GM18861 (cell line): ENCODE data around the gene WDR37.

Experiments
- ATAC-seq: cut with Tn5 transposase; IDR thresholded peaks from one replicate; pipeline ENCODE4 v1.9.1; 2021; ENCODE audit not compliant: unreplicated experiment

Gene WDR37

DNA sequence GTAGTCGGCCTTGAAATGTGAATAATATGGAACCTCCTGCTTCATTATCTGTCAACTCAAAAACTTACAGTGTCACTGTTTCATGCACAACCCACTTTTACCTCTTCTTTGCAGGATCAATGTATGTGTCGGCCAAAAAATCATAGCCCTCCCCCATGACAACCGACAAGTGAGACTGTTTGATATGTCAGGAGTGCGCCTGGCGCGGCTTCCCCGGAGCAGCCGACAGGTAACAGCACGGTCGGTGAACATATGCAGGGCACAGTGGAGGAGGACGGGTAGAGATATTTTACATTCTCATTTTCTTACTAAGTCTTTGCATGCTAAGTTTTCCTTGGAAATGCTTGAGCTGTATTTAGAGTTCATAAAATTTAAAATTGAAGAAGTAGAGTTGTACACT lies 68.6 kb downstream of the WDR37 start:
- no peak for ATAC-seq

GRCh38 chr10:1126461-1126860 lies 70.3 kb downstream of the WDR37 start:
- ATAC-seq, result no peak

DNA sequence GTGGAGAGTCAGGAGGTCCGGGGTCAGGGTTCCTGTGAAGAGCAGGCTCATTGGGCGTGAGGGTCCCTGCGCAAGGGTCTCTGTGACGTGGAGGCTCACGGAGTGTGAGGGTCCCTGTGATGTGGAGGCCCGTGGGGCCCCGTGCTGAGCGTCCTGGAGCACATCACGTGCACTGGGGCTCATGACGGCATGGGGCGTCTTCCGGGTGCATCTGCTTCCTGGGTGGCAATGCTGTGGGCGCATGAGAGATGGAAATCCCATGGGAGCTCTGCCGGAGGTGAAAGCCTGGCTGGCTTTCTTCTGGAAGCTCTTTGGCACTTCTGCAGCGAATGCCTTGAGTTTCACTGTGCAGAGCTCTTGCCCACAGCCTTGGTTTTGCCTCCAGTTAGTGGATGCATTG lies 71.4 kb downstream of the WDR37 start:
- ATAC-seq, result no peak

GRCh38 chr10:1128115-1128514 lies 71.9 kb downstream of the WDR37 start:
- no peak for ATAC-seq

- ATAC-seq, result no peak
Observed at GRCh38 chr10:1128649-1129048, 72.5 kb downstream of the WDR37 start.

- ATAC-seq, result no peak
Observed at GRCh38 chr10:1130226-1130625, 74.0 kb downstream of the WDR37 start.

DNA sequence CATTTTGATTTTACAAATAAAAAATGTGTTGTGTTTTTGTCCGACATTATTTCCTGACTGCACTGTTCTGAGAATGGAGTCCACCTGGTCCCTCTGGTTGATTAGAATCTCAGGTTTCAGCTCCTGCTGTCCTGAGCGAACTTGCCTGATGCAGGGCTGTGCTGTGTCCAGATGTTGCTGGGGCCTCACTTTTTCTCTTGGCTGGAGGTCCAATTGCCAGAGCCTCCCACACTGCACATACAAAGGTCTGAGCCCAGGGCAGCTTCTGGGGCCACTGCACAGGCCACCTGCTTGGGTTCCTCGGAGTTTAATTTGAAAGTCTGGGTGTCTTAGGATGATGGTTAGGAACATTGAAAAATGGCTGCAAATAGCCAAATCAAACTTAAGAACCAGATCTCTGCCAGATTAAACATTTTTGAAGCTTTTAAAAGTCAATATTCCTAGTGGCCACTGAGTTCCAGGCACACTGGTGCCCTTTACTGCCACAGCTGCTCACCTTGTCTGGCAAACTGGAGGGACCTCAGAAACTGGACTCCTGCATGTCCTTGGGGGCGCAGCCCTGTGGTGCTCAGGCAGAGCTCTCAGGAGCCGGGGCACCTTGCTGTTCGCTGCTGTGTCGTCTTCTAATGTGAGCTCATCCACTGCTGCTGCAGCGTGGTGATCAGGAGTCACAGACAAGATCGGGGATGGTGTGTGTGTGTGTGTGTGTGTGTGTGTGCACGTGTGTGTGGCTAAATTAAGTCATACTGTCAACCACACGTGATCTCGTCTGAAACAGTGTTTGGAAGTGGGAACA lies 75.0 kb downstream of the WDR37 start:
- no peak for ATAC-seq

- ATAC-seq, result no peak
Observed at GRCh38 chr10:1132584-1132983, 76.4 kb downstream of the WDR37 start.

DNA sequence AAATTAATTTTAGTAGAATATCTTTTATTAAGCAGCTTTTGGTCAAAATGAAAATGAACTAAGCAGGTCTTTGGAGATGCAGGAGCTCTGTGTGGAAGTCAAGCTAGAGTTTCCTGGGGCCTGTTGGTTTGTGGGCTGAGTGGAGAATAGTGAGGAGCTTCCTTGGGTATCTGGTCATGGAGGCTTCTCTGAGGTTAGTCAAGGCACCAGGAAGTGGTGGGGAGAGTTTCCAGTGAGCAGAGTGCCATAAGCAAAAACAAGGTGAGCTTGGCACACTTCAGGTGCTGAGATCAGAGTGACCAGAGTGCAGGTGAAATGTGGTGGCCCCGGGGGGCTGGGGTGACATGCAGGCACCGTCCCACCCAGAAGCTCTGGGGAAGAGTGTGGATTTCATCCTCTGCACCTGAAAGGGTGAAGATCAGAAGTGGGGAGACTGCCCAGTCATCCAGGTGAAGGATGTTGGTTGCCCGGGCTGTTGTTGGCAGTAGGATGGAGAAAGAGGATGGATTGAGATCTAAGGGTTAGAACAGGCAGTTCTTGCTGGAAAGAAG lies 77.4 kb downstream of the WDR37 start:
- no peak for ATAC-seq

DNA sequence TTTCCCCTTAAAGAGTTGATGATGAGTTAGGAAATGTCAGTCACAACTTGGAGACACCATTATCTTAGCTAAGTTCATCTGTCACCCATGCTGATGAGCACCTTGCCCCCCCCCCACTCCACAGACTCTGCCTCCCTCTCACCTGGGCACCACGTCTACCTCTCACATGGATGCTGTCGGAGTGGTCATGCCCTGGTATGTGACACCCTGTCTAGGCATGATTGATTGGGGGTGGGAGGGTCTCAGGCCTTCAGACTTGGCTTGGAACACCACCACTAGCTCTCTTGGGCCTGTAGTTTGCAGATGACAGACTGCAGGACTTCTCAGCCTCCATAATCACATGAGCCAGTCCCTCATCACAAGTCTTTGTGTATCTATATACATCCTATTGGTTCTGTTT lies 78.0 kb downstream of the WDR37 start:
- ATAC-seq, result no peak

GRCh38 chr10:1136268-1136667 lies 80.1 kb downstream of the WDR37 start:
- no peak for ATAC-seq

GRCh38 chr10:1137499-1138163 lies 81.4 kb downstream of the WDR37 start:
- ATAC-seq, result no peak

- ATAC-seq, result no peak
Observed at GRCh38 chr10:1138529-1138928, 82.3 kb downstream of the WDR37 start.

- no peak for ATAC-seq
Observed at GRCh38 chr10:1141261-1141660, 85.1 kb downstream of the WDR37 start.

DNA sequence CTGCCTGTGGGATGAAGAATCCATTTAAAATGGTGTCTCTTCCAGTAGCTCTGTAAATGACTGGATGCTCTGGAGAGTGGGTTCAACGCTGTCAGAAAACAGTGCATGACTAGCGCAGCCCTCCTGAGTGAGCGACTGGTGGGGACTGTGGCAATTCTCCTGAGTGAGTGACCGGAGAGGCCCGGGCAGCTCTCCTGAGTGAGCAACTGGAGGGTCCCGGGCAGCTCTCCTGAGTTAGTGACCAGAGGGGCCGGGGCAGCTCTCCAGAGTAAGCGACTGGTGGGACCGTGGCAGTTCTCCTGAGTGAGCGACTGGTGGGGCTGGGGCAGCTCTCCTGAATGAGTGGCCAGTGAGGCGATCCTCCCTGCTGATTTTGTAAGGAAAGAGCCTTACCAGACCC lies 85.5 kb downstream of the WDR37 start:
- no peak for ATAC-seq

DNA sequence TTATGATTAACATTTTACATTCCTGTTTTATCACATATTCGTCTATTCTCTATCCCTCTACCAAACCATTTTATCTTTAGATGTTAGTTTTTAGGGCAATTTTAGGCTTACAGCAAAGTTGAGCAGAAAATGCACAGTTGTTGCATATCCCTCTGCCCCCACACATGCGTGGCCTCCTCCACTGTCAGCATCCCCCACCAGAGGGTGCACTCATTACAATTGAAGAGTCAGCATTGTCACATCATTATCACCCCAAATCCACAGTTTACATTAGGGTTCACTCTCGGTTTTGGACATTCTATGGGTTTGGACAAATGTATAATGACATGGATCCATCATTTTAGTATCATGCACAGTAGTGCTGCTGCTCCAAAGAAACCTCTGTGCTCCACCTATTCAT lies 86.4 kb downstream of the WDR37 start:
- no peak for ATAC-seq

DNA sequence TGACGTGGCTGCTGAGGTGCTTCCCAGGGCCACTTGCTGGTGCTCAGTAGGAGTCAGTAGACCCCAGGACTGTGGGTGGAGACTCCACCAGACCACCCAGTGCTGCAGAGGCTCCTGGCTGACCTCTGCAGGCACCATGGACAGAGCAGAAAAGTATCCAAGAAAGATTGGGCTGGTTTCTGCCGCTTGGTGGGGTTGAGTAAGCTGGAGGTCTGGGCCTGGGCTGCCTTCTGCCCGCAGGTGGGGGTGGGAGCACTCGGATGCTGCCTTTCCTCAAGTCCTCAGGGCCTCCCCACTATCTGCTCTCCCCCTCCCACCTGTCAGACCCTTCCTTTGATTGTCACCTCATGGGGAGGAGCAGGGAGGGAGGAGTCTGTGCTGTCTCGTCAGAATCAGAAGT lies 91.6 kb downstream of the WDR37 start:
- no peak for ATAC-seq

DNA sequence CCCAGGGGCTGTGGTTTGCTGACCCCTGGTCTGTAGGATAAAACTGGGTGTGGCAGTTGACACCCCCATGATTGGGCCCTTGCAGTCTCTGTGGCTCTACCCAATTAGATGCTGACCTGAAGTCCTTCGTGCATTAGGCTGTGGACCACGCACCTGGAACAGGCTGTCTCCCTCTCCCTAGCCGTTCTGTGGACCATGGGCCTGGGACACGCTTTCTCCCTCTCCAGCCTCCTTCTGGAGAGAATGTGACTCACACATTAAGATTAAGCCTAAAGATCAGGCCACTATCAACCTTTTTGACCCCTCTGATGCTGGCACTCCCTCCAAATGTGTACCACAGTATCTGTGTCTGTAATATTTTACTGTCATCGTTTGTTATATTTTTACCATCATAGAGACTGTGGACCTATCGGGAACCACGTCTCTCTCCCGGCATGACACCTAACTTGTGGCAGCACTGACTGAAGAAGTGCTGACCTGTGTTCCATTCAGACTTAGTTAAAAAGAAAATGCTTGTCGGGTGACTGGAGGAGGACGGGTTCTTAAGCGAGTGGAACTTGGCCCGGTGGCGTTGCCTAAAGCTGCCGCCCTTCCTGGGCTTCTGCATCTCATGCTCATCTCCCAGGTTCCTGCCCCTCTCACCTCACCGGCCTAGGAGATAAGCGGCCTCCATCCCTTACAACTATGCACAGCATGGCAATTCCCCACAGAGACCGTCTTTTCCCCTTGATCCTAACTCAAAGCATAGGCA lies 92.8 kb downstream of the WDR37 start:
- no peak for ATAC-seq

- ATAC-seq, result no peak
Observed at GRCh38 chr10:1149793-1150637, 93.8 kb downstream of the WDR37 start.

DNA sequence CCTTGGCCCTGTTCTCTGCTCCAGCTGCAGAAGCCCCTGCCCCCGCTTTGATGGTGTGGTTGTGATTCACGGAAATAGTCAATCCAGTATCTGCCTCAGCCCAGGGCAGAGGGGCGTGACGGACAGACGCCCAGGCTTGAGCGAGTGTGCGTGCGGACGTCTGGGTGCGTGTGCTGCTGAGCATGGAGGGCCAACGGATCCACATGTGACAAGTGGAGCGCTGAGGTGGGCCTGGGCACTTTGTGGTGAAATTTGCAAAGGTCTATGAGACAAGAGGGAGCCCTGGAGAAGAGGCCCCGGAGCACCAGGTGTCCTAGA lies 94.4 kb downstream of the WDR37 start:
- no peak for ATAC-seq
